Endothelial cell (in vitro differentiated cells): ENCODE measurements around the gene SASH1. TPM values are rescaled to one million over a fixed set of nuclear protein-coding genes. Genes with fewer than 3 reads are reported as not detected.

ENCODE experiments used
- DNase-seq: peaks from one replicate; pipeline ENCODE4 v3.0.0; 2021; ENCODE audit warnings: low spot score
- H3K27ac Mint-ChIP-seq: one replicate; pipeline ENCODE4 v1.8.0; 2021; ENCODE audit warnings: mixed read lengths, inconsistent platforms; ENCODE audit not compliant: unreplicated experiment
- H3K27me3 Mint-ChIP-seq: one replicate; pipeline ENCODE4 v1.8.0; 2021; ENCODE audit warnings: mild to moderate bottlenecking, moderate library complexity, mixed read lengths, inconsistent platforms; ENCODE audit not compliant: unreplicated experiment
- H3K36me3 Mint-ChIP-seq: one replicate; pipeline ENCODE4 v1.8.0; 2021; ENCODE audit warnings: mild to moderate bottlenecking, low read depth, mixed read lengths, inconsistent platforms; ENCODE audit not compliant: unreplicated experiment
- H3K4me1 Mint-ChIP-seq: one replicate; pipeline ENCODE4 v1.8.0; 2021; ENCODE audit warnings: mild to moderate bottlenecking, mixed read lengths, inconsistent platforms; ENCODE audit not compliant: unreplicated experiment
- H3K4me3 Mint-ChIP-seq: one replicate; pipeline ENCODE4 v1.8.0; 2021; ENCODE audit warnings: mild to moderate bottlenecking, mixed read lengths, inconsistent platforms; ENCODE audit not compliant: unreplicated experiment
- H3K9me3 Mint-ChIP-seq: one replicate; pipeline ENCODE4 v1.8.0; 2021; ENCODE audit warnings: mixed read lengths, inconsistent platforms; ENCODE audit not compliant: unreplicated experiment
- CTCF ChIP-seq: fragments of 200-600 bp; sonication (generic); IDR thresholded peaks from one replicate; pipeline ENCODE4 v1.5.0; 2021; ENCODE audit warnings: antibody characterized with exemption; ENCODE audit not compliant: unreplicated experiment
- total RNA-seq: library from RNA; stranded (reverse); fragmentation: NEBNext Ultra II Directional; extraction: Animal tissue kit (Norgen Biotek cat#: 25700); gene quantifications from one replicate; pipeline ENCODE4 v1.2.1, GENCODE V29; 2021; ENCODE audit not compliant: unreplicated experiment

Gene SASH1
- total RNA-seq, 1 donor from 2014 or later, result 138 TPM

GRCh38 chr6:148598724-148599123 lies 256.1 kb downstream of the SASH1 start:
- DNase-seq, result no peak
- Mint-ChIP-seq H3K4me1 (peaks cover 22% of the 10 kb centered on the region), H3K4me3 (no peak overlapping the region), H3K9me3 (peaks cover 20% of the 10 kb centered on the region), H3K27ac (peak overlapping the region; percentile 59), H3K27me3 (peaks cover 4% of the 10 kb centered on the region), H3K36me3 (peaks cover 17% of the 10 kb centered on the region)
- TF ChIP-seq CTCF, result no peak

GRCh38 chr6:148599967-148600426 lies 257.4 kb downstream of the SASH1 start:
- TF ChIP-seq CTCF, result no peak
- H3K4me1 Mint-ChIP-seq, result peaks cover 19% of the 10 kb centered on the region
- peaks cover 20% of the 10 kb centered on the region for H3K9me3 Mint-ChIP-seq
- no peak overlapping the region for H3K27ac Mint-ChIP-seq
- H3K27me3 Mint-ChIP-seq, result peaks cover 4% of the 10 kb centered on the region
- no peak overlapping the region for H3K4me3 Mint-ChIP-seq
- H3K36me3 Mint-ChIP-seq, result peaks cover 17% of the 10 kb centered on the region
- no peak for DNase-seq
